CD4-positive, alpha-beta T cell treated with Interleukin-17A for 1 hour (primary cell): Measurements from ENCODE around the gene PPP1R10.

Source experiments
- DNase-seq: peaks from one replicate; pipeline ENCODE4 v3.0.0-alpha.2; 2020

PPP1R10 gene

GRCh38 chr6:30618270-30618797 lies 1.3 kb upstream of the PPP1R10 start:
- DNase-seq: peak; percentile 12

GRCh38 chr6:30617565-30618269 lies 674 bp upstream of the PPP1R10 start, which contains the start of gene MRPS18B:
MRPS18B (plus strand) TSS chr6:30617840; CDS start chr6:30617866, 26 bp downstream.
- peak; percentile 99 for DNase-seq

- peak; percentile 78 for DNase-seq
Measured at GRCh38 chr6:30615958-30616810, 859 bp downstream of the PPP1R10 start.

GRCh38 chr6:30615219-30615957 lies 1.7 kb downstream of the PPP1R10 start:
- DNase-seq: peak; percentile 73

- peak; percentile 97 for DNase-seq
Measured at GRCh38 chr6:30614843-30615218, 2.2 kb downstream of the PPP1R10 start.

GRCh38 chr6:30614044-30614842 lies 2.8 kb downstream of the PPP1R10 start:
- DNase-seq: peak; percentile 52

GRCh38 chr6:30613251-30614043 lies 3.6 kb downstream of the PPP1R10 start:
- DNase-seq: peak; percentile 34

GRCh38 chr6:30612687-30613248 lies 4.3 kb downstream of the PPP1R10 start:
- peak; percentile 17 for DNase-seq

GRCh38 chr6:30612213-30612612 lies 4.8 kb downstream of the PPP1R10 start:
- peak; percentile 10 for DNase-seq

- no peak for DNase-seq
Measured at GRCh38 chr6:30611856-30612194, 5.2 kb downstream of the PPP1R10 start.

- no peak for DNase-seq
Measured at GRCh38 chr6:30611150-30611855, 5.7 kb downstream of the PPP1R10 start.

- DNase-seq: no peak
Measured at GRCh38 chr6:30610065-30610464, 7.0 kb downstream of the PPP1R10 start.

- DNase-seq: no peak
Measured at GRCh38 chr6:30603961-30604360, 13.1 kb downstream of the PPP1R10 start.

GRCh38 chr6:30601815-30602641 lies 15.0 kb downstream of the PPP1R10 start:
- no peak for DNase-seq

GRCh38 chr6:30601436-30601814 lies 15.6 kb downstream of the PPP1R10 start:
- peak; percentile 41 for DNase-seq

GRCh38 chr6:30600451-30600961 lies 16.5 kb downstream of the PPP1R10 start:
- no peak for DNase-seq

- no peak for DNase-seq
Measured at GRCh38 chr6:30599625-30600324, 17.3 kb downstream of the PPP1R10 start.

GRCh38 chr6:30598912-30599624 lies 18.0 kb downstream of the PPP1R10 start:
- DNase-seq: no peak
